ENCODE data around the gene NTMT1.

Gene NTMT1

GRCh38 chr9:129677456-129677855 is 51.5 kb downstream of the NTMT1 start:
- H3K4me2 ChIP-seq (ENCODE audit: low read length): no peak overlapping the region
- no peaks in the 10 kb centered on the region for H3K9me3 ChIP-seq (replicated peaks; ENCODE audit: low read length)
- no peaks in the 10 kb centered on the region for H3K36me3 ChIP-seq (ENCODE audit: insufficient read depth, low read length)
- H3K27me3 ChIP-seq (ENCODE audit: control insufficient read depth, insufficient read depth, low read length): peaks cover 80% of the 10 kb centered on the region
- H3K9ac ChIP-seq (ENCODE audit: low read depth, low read length): no peak overlapping the region
- peaks cover 4% of the 10 kb centered on the region for H3K4me1 ChIP-seq (ENCODE audit: control insufficient read depth, insufficient read depth, low read length)
- no peak overlapping the region for H3K4me3 ChIP-seq (ENCODE audit: low read length)

GRCh38 chr9:129678844-129679243 is 52.9 kb downstream of the NTMT1 start:
- Histone ChIP-seq H3K9me3 (replicated peaks; ENCODE audit: low read length) (no peaks in the 10 kb centered on the region), H3K4me3 (ENCODE audit: low read length) (no peak overlapping the region), H3K9ac (ENCODE audit: low read depth, low read length) (no peak overlapping the region), H3K27me3 (ENCODE audit: control insufficient read depth, insufficient read depth, low read length) (peaks cover 66% of the 10 kb centered on the region), H3K36me3 (ENCODE audit: insufficient read depth, low read length) (no peaks in the 10 kb centered on the region), H3K4me2 (ENCODE audit: low read length) (no peak overlapping the region), H3K4me1 (ENCODE audit: control insufficient read depth, insufficient read depth, low read length) (peaks cover 4% of the 10 kb centered on the region)

GRCh38 chr9:129679537-129679936 is 53.6 kb downstream of the NTMT1 start:
- H3K4me3 ChIP-seq (ENCODE audit: low read length): no peak overlapping the region
- no peaks in the 10 kb centered on the region for H3K36me3 ChIP-seq (ENCODE audit: insufficient read depth, low read length)
- H3K9ac ChIP-seq (ENCODE audit: low read depth, low read length): no peak overlapping the region
- peaks cover 4% of the 10 kb centered on the region for H3K4me1 ChIP-seq (ENCODE audit: control insufficient read depth, insufficient read depth, low read length)
- H3K9me3 ChIP-seq (replicated peaks; ENCODE audit: low read length): no peaks in the 10 kb centered on the region
- H3K4me2 ChIP-seq (ENCODE audit: low read length): no peak overlapping the region
- peaks cover 59% of the 10 kb centered on the region for H3K27me3 ChIP-seq (ENCODE audit: control insufficient read depth, insufficient read depth, low read length)

GRCh38 chr9:129681924-129682323 is 56.0 kb downstream of the NTMT1 start:
- Histone ChIP-seq H3K27me3 (ENCODE audit: control insufficient read depth, insufficient read depth, low read length) (peaks cover 36% of the 10 kb centered on the region), H3K9ac (ENCODE audit: low read depth, low read length) (no peak overlapping the region), H3K4me2 (ENCODE audit: low read length) (no peak overlapping the region), H3K36me3 (ENCODE audit: insufficient read depth, low read length) (no peaks in the 10 kb centered on the region), H3K4me3 (ENCODE audit: low read length) (no peak overlapping the region), H3K9me3 (replicated peaks; ENCODE audit: low read length) (no peaks in the 10 kb centered on the region), H3K4me1 (ENCODE audit: control insufficient read depth, insufficient read depth, low read length) (peaks cover 7% of the 10 kb centered on the region)

- no peak overlapping the region for H3K4me3 ChIP-seq (ENCODE audit: low read length)
- H3K27me3 ChIP-seq (ENCODE audit: control insufficient read depth, insufficient read depth, low read length): peaks cover 32% of the 10 kb centered on the region
- no peaks in the 10 kb centered on the region for H3K9me3 ChIP-seq (replicated peaks; ENCODE audit: low read length)
- H3K4me1 ChIP-seq (ENCODE audit: control insufficient read depth, insufficient read depth, low read length): peaks cover 7% of the 10 kb centered on the region
- no peak overlapping the region for H3K9ac ChIP-seq (ENCODE audit: low read depth, low read length)
- H3K4me2 ChIP-seq (ENCODE audit: low read length): no peak overlapping the region
- no peaks in the 10 kb centered on the region for H3K36me3 ChIP-seq (ENCODE audit: insufficient read depth, low read length)
These were observed 56.4 kb downstream of the NTMT1 start for GRCh38 chr9:129682381-129682780.

GRCh38 chr9:129685220-129685932 is 59.4 kb downstream of the NTMT1 start:
- Histone ChIP-seq H3K9me3 (replicated peaks; ENCODE audit: low read length) (no peaks in the 10 kb centered on the region), H3K4me2 (ENCODE audit: low read length) (no peak overlapping the region), H3K4me3 (ENCODE audit: low read length) (no peak overlapping the region), H3K4me1 (ENCODE audit: control insufficient read depth, insufficient read depth, low read length) (peaks cover 7% of the 10 kb centered on the region), H3K9ac (ENCODE audit: low read depth, low read length) (no peak overlapping the region), H3K27me3 (ENCODE audit: control insufficient read depth, insufficient read depth, low read length) (peaks cover 24% of the 10 kb centered on the region), H3K36me3 (ENCODE audit: insufficient read depth, low read length) (no peaks in the 10 kb centered on the region)

All from skeletal muscle satellite cell (primary cell).